Natural killer cell (primary cell): Measurements from ENCODE around the gene PNMA8A. TPM values are rescaled to one million over a fixed set of nuclear protein-coding genes. Genes with fewer than 3 reads are reported as not detected.

Experiments
- ATAC-seq, 3 donors: fragments of 150-1000 bp in 2 of 3; fragments of 200-7000 bp in 1 of 3; cut with Tn5 transposase; 1 replicate in 1 of 3; 2 replicates in 2 of 3; pipeline ENCODE4 v1.10.0; 2021; ENCODE audit warnings: mild to moderate bottlenecking in 2 of 3, moderate library complexity in 2 of 3
- DNase-seq, 2 donors: peaks; one replicate each; pipeline versions ENCODE4 v3.0.0 to v3.0.0-alpha.2; 2013 to 2021; ENCODE audit warnings: mixed read lengths in 1 of 2
- H3K27ac ChIP-seq: one replicate; pipeline ENCODE4 v1.5.1; 2013; ENCODE audit warnings: mild to moderate bottlenecking, low read length
- H3K27me3 ChIP-seq: one replicate; pipeline ENCODE4 v1.6.1; 2013; ENCODE audit warnings: low read length; ENCODE audit not compliant: control insufficient read depth, insufficient read depth
- H3K36me3 ChIP-seq: one replicate; pipeline ENCODE4 v1.6.1; 2013; ENCODE audit warnings: low read length; ENCODE audit not compliant: control insufficient read depth, insufficient read depth
- H3K4me1 ChIP-seq: one replicate; pipeline ENCODE4 v1.6.1; 2013; ENCODE audit warnings: low read length; ENCODE audit not compliant: control insufficient read depth, insufficient read depth
- H3K4me3 ChIP-seq: one replicate; pipeline ENCODE4 v1.5.1; 2013; ENCODE audit warnings: low read length
- H3K9me3 ChIP-seq: one replicate; pipeline ENCODE4 v1.6.1; 2013; ENCODE audit warnings: low read length; ENCODE audit not compliant: control insufficient read depth, insufficient read depth
- H3K27ac Mint-ChIP-seq, 2 donors: one replicate each; pipeline ENCODE4 v1.8.0; 2022; ENCODE audit warnings: mild to moderate bottlenecking in 2 of 2, mixed read lengths in 2 of 2, moderate library complexity in 1 of 2
- H3K27me3 Mint-ChIP-seq, 2 donors: one replicate each; pipeline ENCODE4 v1.8.0; 2022; ENCODE audit warnings: low read depth in 2 of 2, mixed read lengths in 2 of 2
- H3K36me3 Mint-ChIP-seq: one replicate; pipeline ENCODE4 v1.8.0; 2022; ENCODE audit warnings: mixed read lengths
- H3K4me1 Mint-ChIP-seq, 2 donors: one replicate each; pipeline ENCODE4 v1.8.0; 2022; ENCODE audit warnings: mixed read lengths in 2 of 2
- H3K4me3 Mint-ChIP-seq: one replicate; pipeline ENCODE4 v1.8.0; 2022; ENCODE audit warnings: mild to moderate bottlenecking, moderate library complexity, mixed read lengths
- H3K9me3 Mint-ChIP-seq, 2 donors: one replicate each; pipeline ENCODE4 v1.8.0; 2022; ENCODE audit warnings: mixed read lengths in 2 of 2
- CTCF ChIP-seq: fragments of 200-600 bp; IDR thresholded peaks from one replicate; pipeline ENCODE4 v1.8.0; 2022; ENCODE audit warnings: antibody characterized with exemption
- WGBS: methylation state at CpG from one replicate; pipeline ENCODE4 v1.1.7; 2013; ENCODE audit warnings: missing lambda C conversion rate; ENCODE audit not compliant: insufficient coverage; 5-methylcytosine and 5-hydroxymethylcytosine counted together
- intact Hi-C: fragments of 100-400 bp; cut with micrococcal nuclease; formaldehyde crosslinking; loops from one replicate; pipeline ENCODE4 v1.14.2; 2022
- total RNA-seq, 4 donors: library from RNA; stranded (reverse); fragments of 120-200 nt in 1 of 4; gene quantifications; one replicate each; pipeline versions ENCODE4 v1.2.3 to v1.2.4, GENCODE V29; 2013 to 2022

PNMA8A gene
- total RNA-seq, 3 donors from 2014 or later (not counting 1 experiment from before 2014, with no cell fraction given) = not detected

GRCh38 chr19:46513461-46514236 is 42.3 kb upstream of the PNMA8A start:
- Histone ChIP-seq H3K9me3 (no peaks in the 10 kb centered on the region), H3K4me3 (no peak overlapping the region), H3K27ac (no peak overlapping the region), H3K36me3 (no peaks in the 10 kb centered on the region), H3K4me1 (peaks cover 3% of the 10 kb centered on the region), H3K27me3 (peaks cover 7% of the 10 kb centered on the region)
- H3K36me3 Mint-ChIP-seq = no peaks in the 10 kb centered on the region
- H3K27me3 Mint-ChIP-seq = peaks cover 9 to 19% of the 10 kb centered on the region in 2 donors
- no peaks in the 10 kb centered on the region for H3K9me3 Mint-ChIP-seq
- DNase-seq (peak; percentile 58 to 80), ATAC-seq (peak; percentile 52 to 75 (median 74))
- no peak overlapping the region for H3K4me3 Mint-ChIP-seq
- WGBS = 34% methylated on average over 33 of the region's 36 CpGs
- H3K27ac Mint-ChIP-seq = no peak overlapping the region
- TF ChIP-seq CTCF = peak; percentile 73
- intact Hi-C loops = no loop called here
- H3K4me1 Mint-ChIP-seq = no peaks in the 10 kb centered on the region

GRCh38 chr19:46511237-46511636 is 39.9 kb upstream of the PNMA8A start:
- H3K4me3 ChIP-seq = no peak overlapping the region
- no peaks in the 10 kb centered on the region for H3K4me1 Mint-ChIP-seq
- no peak for ATAC-seq
- H3K9me3 ChIP-seq = no peaks in the 10 kb centered on the region
- WGBS = 84% methylated on average over 4 of the region's 4 CpGs
- intact Hi-C loops = no loop called here
- TF ChIP-seq CTCF = no peak
- no peak for DNase-seq
- H3K27ac ChIP-seq = no peak overlapping the region
- no peaks in the 10 kb centered on the region for H3K9me3 Mint-ChIP-seq
- H3K4me3 Mint-ChIP-seq = no peak overlapping the region
- no peak overlapping the region for H3K27ac Mint-ChIP-seq
- H3K27me3 ChIP-seq = peaks cover 7% of the 10 kb centered on the region
- H3K36me3 Mint-ChIP-seq = no peaks in the 10 kb centered on the region
- peaks cover 3% of the 10 kb centered on the region for H3K4me1 ChIP-seq
- H3K36me3 ChIP-seq = no peaks in the 10 kb centered on the region
- H3K27me3 Mint-ChIP-seq = peaks cover 4 to 19% of the 10 kb centered on the region in 2 donors

- H3K4me1 ChIP-seq = no peaks in the 10 kb centered on the region
- H3K27ac ChIP-seq = no peak overlapping the region
- no peaks in the 10 kb centered on the region for H3K9me3 ChIP-seq
- Mint-ChIP-seq H3K4me3 (no peak overlapping the region), H3K9me3 (no peaks in the 10 kb centered on the region), H3K27ac (no peak overlapping the region), H3K4me1 (no peaks in the 10 kb centered on the region), H3K36me3 (no peaks in the 10 kb centered on the region), H3K27me3 (peaks cover 0 to 4% of the 10 kb centered on the region in 2 donors)
- no peaks in the 10 kb centered on the region for H3K36me3 ChIP-seq
- no peak for TF ChIP-seq CTCF
- intact Hi-C loops = no loop called here
- no peaks in the 10 kb centered on the region for H3K27me3 ChIP-seq
- DNase-seq (no peak), ATAC-seq (no peak)
- H3K4me3 ChIP-seq = no peak overlapping the region
- WGBS = 91% methylated on average over 1 of the region's 2 CpGs
Observed at GRCh38 chr19:46508206-46508605, 36.8 kb upstream of the PNMA8A start.
